Left lobe of liver (tissue), 2 donors: ENCODE data around the gene APBA3. TPM values are rescaled to one million over a fixed set of nuclear protein-coding genes. Genes with fewer than 3 reads are reported as not detected.

ENCODE experiments used
- ATAC-seq: fragments of 200-7000 bp; cut with Tn5 transposase; one replicate; pipeline ENCODE4 v1.9.1; 2020; ENCODE audit warnings: mild to moderate bottlenecking, moderate library complexity
- DNase-seq: peaks from one replicate; pipeline ENCODE4 v3.0.0-alpha.2; 2020; ENCODE audit warnings: low spot score
- total RNA-seq: library from RNA; stranded (reverse); gene quantifications from one replicate; pipeline ENCODE4 v1.2.1, GENCODE V29; 2021
- donor health status: DM: no; HTN: no; CAD: no; lungs with moderate emphysema.
- donor health status: DM: no; HTN: yes; CAD: no.

Gene APBA3
- total RNA-seq, 1 donor from 2014 or later, result 18.6 TPM

DNA sequence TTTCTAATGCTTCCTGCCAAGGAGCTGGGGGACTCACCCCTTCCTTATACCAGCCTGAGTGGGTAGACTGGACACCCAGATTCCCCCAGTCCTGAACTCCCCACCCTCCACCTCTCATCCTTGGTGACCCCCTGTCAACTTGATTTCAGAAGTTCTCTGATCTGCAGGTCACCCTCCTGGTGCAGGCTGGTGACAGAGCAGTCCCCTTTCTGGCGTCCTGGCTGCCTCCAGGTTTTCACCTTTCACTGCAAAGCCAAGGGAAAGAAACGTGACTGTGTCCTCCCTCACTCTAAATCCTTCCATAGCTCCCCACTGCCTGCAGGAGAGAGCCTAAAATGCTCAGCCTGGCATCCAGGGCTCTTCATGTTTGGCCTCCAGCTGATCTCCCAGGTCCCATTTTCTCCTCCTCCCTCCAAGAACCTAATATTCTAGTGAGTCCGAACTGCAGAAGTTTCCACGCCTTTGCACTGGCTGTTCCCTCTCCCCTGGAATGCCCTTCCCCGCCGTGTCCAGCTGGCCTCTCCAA lies 28.8 kb upstream of the APBA3 start:
- no peak for DNase-seq
- no peak for ATAC-seq

DNA sequence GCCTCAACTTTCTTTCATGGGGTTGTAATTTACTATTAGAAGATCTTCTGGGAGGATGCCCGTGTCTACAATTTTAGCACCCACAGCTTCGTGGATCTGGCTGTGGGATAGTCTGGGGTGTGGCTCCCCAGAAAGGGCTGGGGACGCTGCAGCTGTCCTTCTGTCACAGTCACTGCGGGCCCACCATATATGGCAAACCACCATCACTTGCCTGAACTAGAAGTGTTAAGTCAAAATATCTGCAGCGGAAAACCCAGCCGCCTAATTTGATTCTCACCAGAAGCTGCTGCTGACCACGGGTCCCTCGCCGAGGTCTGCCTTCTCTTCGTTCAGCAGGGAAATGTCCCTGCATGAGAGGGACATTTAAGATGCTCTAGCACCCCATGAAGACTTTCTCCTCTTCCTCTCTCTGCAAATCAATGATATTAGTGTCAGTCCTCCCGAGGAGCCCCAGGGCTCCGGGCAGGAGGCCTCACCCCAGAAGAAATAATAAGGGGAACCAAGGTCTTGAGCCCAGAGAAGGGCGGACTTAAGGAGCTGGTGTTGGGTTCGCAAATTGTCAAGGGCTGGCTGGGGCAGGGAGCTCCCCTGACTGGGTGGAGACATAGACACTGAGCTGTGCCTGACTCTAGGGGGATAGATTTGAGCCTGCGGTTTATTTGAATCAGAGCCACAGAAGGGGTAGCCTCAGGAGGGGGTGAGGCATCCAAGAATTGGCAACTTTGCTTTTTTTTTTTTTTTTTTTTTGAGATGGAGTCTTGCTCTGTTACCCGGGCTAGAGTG lies 27.7 kb upstream of the APBA3 start:
- ATAC-seq (no peak), DNase-seq (no peak)

DNA sequence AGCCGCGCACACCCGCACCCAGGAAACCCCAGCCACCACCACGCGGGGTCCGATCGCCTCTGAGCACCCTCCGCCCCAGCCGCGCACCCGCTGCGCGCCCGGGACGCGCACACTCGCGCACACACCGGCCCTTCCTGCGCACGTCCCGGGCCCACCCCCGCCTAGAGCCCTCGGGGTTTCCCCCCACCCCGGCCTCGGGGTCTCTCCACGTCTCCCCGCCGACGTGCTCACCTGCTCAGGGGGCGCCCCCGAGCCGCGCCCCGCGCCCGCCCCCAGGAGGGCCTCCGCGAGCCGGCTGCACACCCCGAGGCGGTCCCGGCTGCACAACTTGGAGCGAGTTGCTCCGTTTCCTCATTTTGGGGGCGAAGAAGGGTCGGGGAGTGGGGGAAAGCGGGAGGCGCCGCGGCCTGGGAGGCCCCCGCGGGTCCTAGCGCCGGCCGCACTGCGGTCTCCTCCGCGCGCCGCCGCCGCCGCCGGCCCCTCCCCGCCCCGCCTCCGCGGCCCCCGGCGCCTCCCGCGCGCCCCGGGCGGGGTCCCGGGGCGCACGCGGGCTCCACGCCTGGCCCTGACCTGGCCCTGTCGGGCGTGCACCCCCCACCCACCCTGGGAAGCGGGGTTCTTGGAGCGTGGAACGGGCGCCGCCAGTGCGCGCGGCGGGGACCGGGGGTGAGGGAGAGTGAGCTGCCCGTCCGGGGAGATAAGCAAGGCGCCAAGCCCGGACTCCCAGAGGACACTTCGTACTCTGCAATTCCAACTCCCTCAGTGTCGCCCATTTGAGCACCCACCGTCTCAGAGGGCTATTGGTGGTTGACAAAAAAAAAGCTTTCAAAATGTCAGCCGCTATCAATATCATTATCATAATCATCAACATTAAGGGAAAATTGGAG lies 24.7 kb upstream of the APBA3 start, which contains the start of gene MATK:
TSS of gene MATK (minus strand) at position 444 of the 887 bp plus-strand sequence. CDS start 1,246 bp downstream, outside the sequence.
- DNase-seq (no peak), ATAC-seq (peak; percentile 14)

DNA sequence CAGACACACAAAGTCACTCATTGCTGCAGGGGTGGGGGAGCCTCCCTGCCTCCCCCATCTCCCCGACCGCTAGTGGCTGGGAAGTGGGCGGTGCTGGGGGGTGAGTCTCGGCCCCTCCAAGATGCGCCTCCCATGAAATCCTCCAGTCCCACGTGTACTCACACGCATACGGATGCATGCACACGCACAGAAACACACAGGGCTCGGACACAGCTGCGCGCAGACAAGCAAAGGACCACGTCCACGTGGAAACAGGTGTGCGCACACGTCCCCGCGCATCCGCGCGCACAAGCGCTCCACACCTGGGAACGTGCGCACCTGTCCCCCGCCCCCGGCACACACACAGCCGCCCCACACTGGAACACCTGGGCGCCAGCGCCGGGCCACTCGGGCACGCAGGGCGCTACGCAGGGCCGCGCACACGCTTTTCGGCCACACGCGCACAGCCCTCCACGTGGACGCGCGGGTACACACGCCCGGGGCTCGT lies 24.0 kb upstream of the APBA3 start:
- DNase-seq (no peak), ATAC-seq (no peak)

DNA sequence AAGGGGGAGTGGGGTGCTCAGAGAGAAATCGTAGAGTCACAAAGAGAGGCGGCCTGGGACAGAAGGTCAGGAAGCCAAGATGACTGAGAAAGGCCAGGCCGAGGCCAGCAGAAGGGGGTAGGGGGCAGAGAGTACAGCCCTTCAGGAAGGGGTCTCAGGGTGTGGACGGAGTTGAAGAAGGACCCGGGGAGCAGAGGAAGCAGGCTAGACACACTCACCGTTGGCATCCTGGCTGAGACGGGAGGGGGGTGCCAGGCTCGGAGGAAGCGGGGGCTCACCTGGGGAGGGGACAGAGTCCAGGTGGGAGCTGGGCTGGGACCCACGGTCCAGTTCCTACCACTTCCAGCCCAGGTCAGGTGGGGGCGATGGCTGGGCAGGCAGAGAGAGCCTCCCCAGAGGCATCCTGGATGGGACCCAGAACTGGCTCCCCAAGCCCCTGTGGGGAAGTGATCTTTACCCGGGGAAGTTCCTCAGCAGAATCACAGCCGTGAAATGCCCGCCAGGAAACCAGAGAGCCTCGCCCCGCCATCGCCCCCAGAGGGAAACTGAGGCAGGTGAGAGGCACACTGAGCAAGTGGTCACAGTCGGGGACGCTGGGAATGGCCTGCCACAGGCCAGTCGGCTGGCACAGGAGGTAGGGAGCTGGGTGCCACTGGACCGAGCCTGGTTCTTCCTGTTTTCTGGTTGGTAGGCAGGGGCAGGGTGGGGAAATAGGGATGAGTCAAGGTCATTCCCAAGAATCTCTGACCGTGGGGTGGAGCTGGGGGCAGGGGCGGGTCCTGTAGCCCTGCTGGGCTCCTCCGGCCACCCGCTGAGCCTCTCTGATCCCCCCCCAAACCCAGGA lies 23.3 kb upstream of the APBA3 start:
- ATAC-seq, result peak; percentile 28
- no peak for DNase-seq

DNA sequence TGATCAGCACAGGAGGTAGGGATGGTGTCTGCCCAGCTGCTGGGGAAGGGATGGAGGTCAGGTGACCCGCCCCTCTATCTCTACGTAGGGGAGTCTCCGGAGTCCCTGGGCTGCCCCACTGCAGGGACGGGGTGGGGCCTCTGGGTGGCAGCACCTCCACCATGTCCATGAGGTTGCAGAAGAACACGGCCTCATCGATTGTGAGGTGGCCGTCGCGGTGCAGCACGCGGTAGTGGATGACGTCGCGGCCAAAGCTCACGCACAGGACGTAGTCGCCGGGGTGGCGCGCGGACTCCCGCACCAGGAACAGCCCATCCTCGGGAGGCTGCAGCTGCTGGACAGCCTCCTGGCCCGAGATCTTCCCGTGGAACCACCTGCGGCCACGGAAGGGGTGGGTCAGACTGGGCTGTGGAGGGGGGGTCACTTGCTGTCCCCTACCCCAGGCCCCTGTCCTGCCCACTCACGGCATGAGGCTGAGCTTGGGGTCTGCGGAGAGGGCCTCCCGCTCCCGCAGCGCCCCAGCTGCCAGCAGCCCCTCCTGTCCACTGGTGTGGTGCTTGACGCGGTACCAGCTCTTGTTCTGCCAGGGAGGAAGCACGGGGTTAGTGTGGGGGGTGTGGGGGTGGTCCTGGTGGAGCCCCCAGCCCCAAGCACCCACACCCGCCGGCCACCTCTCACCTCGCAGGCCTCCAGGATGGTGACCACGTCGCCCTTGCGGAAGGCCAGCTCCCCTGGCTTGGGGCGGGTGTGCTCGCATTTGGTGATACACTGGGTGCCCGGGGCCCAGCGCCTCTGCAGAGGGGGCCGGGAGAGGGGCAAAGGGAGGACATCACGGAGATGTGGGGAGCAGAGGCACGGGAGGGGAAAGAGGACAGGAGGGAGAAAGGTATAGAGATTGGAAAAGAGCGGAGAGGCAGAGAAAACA lies 22.4 kb upstream of the APBA3 start:
- DNase-seq, result no peak

DNA sequence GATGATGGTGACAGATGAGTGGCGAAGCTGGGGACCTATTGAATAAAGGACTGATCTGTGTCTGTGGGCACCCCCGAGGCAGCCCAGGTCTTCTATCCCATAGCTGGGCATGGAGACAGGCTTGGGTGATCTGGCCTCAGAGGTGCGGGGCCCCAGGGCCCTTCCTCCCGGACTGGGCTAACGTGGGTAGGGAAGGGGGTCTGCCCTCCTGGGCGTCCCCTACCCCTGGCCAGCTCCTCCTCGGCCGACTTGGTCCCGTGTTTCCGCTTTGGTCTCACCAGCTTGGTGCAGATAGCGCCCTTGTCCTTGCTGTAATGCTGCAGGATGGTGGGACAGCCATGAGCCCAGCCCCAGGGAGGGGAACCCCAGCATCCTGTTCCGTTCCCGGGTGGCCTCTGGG lies 21.4 kb upstream of the APBA3 start:
- no peak for ATAC-seq
- DNase-seq, result no peak

More for the DNA sequence above, 22.4 kb upstream of the APBA3 start:
- peak; percentile 79 for ATAC-seq

DNA sequence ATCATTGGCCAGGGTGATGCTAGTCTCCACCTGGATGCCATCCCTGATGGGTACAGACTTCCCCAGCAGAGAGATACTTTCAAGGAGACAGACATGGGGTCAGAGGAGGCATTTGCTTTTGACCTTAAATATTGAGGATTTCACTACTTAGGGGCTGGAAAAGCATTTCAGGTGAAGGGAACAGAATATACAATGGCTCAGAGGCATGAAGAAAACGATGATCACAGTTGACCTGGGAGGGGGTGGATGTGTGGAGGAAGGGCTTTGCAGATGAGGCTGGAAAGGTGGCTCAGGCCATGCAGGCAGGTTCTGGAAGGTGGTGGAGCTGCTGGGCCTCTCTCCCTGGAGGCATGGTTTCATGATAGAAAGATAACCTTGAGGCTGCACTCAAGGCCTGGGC lies 20.8 kb upstream of the APBA3 start:
- no peak for DNase-seq
- no peak for ATAC-seq

DNA sequence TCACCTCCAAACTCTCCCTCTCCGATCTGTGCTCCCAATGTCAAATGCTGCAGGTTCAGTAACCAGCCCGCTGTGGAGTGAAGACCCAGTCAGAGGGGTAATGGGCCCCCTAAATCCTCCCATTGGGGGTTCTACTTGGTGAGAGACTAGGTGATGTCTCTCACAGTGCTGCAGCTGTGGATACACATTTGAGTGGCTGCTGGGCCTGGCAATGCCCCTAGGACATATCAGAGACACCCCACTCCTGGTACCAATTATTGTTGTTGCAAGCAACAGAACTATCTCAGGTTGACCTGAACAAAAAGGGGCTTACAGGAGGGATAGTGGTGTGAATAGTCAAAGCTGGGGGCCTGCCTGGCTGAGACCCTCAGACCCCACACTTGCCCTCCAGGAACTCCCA lies 20.1 kb upstream of the APBA3 start:
- DNase-seq (no peak), ATAC-seq (no peak)

DNA sequence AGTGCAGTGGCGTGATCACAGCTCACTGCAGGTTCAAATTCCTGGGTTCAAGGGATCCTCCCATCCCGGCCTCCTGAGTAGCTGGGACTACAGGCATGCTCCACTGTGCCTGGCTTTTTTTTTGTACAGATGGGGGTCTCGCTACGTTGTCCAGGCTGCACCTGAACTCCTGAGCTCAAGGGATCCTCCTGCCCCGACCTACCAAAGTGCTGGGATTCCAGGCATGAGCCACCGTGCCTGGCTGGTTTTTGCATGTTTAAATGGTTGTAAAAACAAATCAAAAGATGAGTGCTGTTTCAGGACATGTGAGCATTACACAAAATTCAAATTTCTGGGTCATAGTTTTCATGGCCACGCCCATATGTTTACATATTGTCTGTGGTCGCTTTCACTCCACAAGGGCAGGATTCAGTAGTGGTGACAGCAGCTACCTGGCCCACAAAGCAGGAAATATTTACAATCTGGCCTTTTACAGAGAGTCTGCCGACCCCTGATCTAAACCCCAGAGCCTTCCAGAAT lies 19.4 kb upstream of the APBA3 start:
- DNase-seq (no peak), ATAC-seq (no peak)

DNA sequence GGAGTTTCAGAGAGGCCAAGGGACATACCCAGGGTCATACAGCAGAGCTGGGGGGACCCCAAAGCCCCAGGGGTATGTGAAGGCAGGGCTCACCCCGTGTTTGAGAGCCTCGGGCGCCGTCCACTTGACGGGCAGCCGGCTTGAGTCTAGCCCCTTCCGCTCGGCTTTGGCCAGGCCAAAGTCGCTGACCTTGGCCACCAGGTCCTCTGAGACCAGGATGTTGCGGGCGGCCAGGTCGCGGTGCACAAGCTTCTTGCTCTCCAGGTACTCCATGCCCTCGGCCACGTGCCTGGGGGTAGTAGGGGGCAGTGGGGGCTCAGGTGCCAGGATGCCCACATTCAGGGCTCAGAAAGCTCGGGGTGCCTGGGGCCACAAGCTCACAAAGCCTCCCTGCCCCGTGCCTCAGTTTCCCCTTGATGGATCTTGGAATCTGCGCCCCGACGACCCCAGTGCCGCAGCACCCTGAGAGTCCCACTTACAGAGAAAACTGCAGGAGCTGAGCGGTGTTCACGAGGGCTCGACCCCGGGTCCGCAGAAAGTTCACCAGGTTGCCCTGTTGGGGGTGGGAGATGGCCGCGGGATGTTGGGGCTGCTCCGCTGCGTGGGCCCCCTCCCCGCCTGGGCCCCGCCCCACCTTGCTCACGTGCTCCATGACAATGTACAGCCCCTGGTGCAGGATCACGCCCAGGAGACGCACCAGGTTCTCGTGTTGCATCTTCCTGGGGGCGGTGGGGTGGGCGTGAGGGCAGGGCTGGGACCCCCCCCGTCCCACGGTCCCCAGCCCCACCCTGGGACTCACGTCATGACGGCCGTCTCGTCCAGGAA lies 17.6 kb upstream of the APBA3 start:
- ATAC-seq (no peak), DNase-seq (no peak)

DNA sequence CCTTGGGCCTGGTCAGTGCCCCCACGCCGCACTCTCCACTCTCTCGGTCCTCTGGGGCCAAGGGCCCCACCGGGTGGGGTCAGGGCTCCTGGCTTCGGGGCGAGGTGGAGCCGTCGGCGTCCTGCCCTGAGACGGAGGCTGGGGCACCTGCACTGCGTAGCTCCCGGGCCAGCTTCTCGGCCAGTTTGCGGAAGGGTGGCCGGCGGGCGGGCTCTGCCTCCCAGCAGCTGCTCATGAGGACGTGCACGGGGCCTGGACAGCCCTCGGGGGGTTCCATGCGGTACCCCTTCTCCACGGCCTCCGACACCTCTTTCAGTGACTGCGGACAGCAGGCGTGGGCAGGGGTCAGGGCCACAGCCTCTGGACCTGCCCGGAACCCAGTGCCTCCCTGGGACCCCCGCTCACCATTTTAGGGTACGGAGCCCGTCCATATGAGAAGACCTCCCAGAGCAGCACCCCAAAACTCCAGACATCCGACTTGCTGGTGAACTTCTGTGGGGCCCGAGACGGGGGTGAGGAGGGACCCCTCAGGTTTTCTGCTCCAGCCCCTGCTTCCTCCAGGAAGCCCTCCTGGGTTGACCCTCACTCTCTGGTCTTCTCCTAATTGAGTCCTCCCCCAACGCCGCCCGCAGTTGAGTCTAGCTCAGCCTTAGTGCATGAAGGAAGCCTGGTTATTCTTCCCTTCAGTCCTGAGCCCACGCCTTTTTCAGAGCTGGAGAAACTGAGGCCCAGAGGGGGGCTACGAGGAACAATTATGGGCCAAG lies 16.8 kb upstream of the APBA3 start:
- ATAC-seq, result no peak
- DNase-seq, result no peak

DNA sequence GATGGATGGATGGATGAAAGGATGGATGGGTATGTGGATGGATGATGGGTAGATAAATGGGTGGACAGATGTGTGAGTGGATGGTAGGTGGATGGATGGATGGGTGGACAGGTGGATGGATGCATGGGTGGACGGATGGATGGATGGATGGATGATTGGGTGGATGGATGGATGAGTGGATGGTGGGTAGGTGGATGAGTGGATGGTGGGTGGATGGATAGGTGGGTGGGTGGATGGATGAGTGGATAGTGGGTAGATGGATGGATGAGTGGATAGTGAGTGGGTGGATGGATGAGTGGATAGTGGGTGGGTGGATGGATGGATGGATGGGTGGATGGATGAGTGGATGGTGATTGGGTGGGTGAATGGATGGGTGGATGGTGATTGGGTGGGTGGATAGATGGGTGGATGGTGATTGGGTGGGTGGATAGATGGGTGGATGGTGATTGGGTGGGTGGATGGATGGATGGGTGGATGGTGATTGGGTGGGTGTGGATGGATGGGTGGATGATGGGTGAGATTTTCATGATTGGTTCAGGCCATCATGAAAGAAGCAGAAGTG lies 15.1 kb upstream of the APBA3 start:
- DNase-seq, result no peak
- no peak for ATAC-seq

DNA sequence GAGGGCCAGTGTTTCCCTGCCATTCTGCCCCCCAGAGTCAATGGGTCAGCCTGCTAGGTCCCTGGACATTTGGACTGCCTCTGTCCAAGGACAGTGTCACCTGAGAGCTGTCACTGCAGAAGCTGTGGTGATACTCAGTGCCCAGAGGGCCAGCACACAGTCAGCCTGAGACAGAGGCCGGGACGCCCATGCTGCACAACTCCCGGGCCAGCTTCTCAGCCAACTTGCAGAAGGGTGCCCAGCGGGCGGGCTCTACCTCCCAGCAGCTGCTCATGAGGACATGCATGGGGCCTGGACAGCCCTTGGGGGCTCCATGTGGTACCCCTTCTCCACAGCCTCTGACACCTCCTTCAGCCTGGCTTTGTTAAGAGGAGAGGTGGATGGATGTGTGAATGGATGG lies 14.3 kb upstream of the APBA3 start:
- no peak for DNase-seq
- ATAC-seq, result no peak

DNA sequence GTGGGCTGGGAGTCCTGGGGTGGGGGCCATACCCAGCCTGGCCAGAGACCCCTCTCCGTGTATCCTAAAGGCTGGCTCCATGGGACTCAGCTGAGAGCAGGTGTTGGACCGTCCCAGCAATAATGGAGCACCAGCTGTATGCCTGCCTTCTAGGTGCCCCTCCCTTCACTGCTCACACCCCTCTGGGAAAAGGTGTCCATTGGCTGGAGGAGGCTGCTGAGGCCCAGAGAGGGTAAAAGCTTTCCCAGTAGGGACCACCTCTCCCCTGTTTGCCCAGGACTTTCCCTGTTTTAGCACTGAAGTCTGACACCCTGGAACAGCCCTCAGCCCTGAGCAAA lies 13.9 kb upstream of the APBA3 start:
- DNase-seq (no peak), ATAC-seq (no peak)

DNA sequence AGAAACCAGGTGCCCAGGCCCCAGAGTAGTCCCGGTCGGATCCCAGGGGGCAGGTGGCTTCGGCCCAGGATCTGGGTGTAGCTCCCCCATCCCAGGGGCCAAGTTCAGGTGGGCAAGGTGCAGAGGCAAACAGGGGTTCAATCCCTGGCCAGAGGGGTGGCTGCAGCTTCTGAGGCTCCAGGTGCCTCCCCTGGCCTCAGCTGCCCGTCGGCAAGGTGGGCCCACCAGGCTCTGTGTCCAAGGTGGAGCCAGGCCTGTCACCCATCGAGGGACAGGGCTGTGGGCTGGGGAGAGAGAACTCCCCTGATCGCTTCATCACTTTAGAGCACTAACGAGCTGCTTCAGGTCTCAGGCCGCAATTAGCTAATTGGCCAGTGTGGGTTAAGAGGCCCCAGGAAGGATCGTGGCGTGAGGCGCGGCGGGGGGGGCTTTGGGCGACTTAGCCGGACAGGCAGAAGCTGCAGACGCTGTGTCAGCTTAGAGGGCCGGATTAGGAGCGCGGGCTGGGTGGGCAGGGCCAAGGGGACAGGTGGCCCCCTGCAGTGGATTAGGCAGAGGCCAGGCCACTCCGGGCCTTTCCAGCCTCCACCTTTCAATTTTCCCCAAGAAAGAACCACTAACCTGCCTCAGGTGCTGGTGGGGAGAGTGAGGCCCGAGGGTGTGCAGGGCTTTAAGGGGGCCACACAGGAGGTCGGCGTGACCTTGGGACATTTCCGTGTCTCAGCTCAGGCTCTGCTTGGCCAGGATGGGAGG lies 13.3 kb upstream of the APBA3 start:
- ATAC-seq (no peak), DNase-seq (no peak)
